Mesangial cell (primary cell): ENCODE data around the gene DPY19L3. TPM values are rescaled to one million over a fixed set of nuclear protein-coding genes. Genes with fewer than 3 reads are reported as not detected.

Source experiments
- total RNA-seq: library from RNA; depleted of rRNA; stranded (reverse); fragments of >200 nt; gene quantifications from 2 replicates; pipeline ENCODE4 v1.2.3, GENCODE V29; 2015

DPY19L3 gene
- total RNA-seq, result 9.5 and 40.2 TPM in 2 replicates

DNA sequence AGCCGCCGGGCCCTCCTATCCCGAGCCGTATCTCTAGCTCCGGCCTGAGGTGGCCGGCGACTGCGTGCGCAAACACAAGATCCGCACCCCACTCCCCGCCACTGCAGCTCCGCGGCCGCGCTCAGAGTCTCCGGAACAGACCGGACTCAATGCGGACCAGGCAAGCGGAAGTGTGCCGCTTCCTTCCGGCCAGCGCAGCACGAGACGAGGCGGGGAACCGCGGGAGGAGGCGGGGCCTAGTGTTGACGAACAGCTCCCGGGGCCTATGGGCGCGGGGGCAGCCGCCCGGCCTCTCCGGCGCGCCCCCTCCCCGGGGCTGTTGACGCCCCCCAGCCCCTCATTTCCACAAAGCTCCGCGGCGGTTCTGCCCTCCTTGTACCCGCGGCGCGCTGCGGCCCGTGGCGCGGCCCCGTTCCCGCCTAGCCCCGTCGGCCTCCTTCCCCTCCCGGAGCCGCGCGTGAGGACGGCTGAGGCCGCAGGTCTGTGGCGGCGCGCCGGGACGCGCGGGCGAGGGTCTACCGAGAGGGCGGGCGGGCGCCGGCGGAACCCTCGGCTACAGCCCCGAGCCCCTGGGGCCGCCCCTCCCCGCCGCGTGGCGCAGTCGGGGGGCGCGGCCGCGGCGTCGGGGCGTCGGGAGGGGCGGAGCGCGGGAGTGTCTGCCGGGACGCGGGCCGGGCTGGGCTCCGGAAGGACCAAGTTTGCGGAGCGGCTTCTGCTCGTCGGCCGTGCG is at the start of gene DPY19L3:
DPY19L3 (plus strand) TSS at position 340 of the 730 bp plus-strand sequence. CDS start 2,484 bp downstream, outside the sequence.

Other genes starting within 250 kb of the DPY19L3 start
- gene ZNF507, start 60.2 kb upstream of the DPY19L3 start, total RNA-seq, result 7.2 and 9.9 TPM in 2 replicates
- 93.4 and 235 TPM in 2 replicates for gene PDCD5, start 175.4 kb downstream of the DPY19L3 start, total RNA-seq